ENCODE results near the gene MAST4. TPM values are rescaled to one million over a fixed set of nuclear protein-coding genes. Genes with fewer than 3 reads are reported as not detected.

The MAST4 gene
- total RNA-seq, 1 experiment from 2014 or later, result 26.5 TPM

DNA sequence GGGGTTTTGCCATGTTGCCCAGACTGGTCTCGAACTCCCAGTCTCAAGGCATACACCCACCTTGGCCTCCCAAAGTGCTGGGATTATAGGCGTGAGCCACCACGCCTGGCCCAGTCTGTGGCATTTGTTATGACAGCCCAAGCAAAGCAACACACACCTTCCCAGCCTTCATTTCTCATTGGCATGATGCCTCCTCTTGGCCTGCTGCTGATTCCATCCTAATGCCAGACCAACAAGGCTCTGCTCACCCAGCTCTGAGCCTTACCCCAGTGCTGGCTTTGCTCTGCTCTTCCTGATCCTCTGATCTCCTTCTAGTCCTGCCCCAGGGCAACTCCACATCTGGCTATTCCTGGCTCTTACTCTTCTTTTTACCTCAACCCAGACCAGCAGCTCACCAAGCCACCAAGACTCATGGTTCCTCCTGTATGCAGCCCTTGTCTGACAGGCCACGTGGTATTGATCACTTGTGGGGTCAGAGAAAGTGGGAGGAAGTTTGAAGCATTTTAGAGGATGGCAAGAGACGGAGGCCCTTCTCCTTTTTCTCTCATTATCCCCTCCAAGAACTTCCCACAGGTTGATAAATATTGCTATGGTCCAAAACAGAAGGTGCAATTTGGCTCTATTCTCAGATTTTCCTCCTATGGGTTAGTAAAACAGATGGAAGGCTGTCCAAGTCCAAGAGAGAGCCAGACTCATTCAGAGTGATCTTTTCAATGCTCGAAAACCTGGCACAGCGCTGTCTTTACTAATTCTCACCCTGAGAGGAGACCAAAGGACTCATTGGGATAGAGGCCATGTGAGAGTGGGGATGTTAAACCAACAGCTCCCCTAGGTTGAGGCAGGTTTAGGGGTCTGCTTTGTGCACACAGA, 599.4 kb downstream of the MAST4 start:
- DNase-seq (ENCODE audit: unreplicated experiment), result no peak
- ChIA-PET POLR2A (no interaction called here), CTCF (interaction anchor here (0.6 to 1.1 kb wide), 4 partner anchors 15 to 38 kb away, joined by 3 to 9 read pairs (median 4); no protein-coding TSS in a partner anchor)
- H3K9me3 Mint-ChIP-seq (ENCODE audit: unreplicated experiment), result no peaks in the 10 kb centered on the region
- no peak for TF ChIP-seq CTCF (IDR thresholded peaks at IDR 0.05; ENCODE audit: unreplicated experiment)
- BruUV-seq (replicated peaks), result no TSS peak
- H3K4me1 Mint-ChIP-seq (ENCODE audit: insufficient read depth, unreplicated experiment), result peaks cover 12% of the 10 kb centered on the region
- no peak overlapping the region for H3K4me3 Mint-ChIP-seq (ENCODE audit: unreplicated experiment)
- no peak overlapping the region for H3K27ac Mint-ChIP-seq (ENCODE audit: low read depth, unreplicated experiment)
- H3K36me3 Mint-ChIP-seq (ENCODE audit: insufficient read depth, unreplicated experiment), result no peaks in the 10 kb centered on the region
- intact Hi-C loops (cut with micrococcal nuclease), result no loop called here
- H3K27me3 Mint-ChIP-seq (ENCODE audit: insufficient read depth, unreplicated experiment), result no peaks in the 10 kb centered on the region

- TF ChIP-seq CTCF (IDR thresholded peaks at IDR 0.05; ENCODE audit: unreplicated experiment), result no peak
- ChIA-PET POLR2A (no interaction called here), CTCF (interaction anchor here (0.6 to 0.9 kb wide), 3 partner anchors 30 to 431 kb away, joined by 3 to 9 read pairs (median 5); no protein-coding TSS in a partner anchor)
- H3K4me1 Mint-ChIP-seq (ENCODE audit: insufficient read depth, unreplicated experiment), result peaks cover 12% of the 10 kb centered on the region
- no peaks in the 10 kb centered on the region for H3K36me3 Mint-ChIP-seq (ENCODE audit: insufficient read depth, unreplicated experiment)
- no peak within 1 kb of the TSS for H3K27ac Mint-ChIP-seq (ENCODE audit: low read depth, unreplicated experiment)
- BruUV-seq (replicated peaks), result no TSS peak
- H3K27me3 Mint-ChIP-seq (ENCODE audit: insufficient read depth, unreplicated experiment), result no peaks in the 10 kb centered on the region
- no peak for DNase-seq (ENCODE audit: unreplicated experiment)
- H3K9me3 Mint-ChIP-seq (ENCODE audit: unreplicated experiment), result peaks cover 7% of the 10 kb centered on the region
- intact Hi-C loops (cut with micrococcal nuclease), result no loop called here
- no peak within 1 kb of the TSS for H3K4me3 Mint-ChIP-seq (ENCODE audit: unreplicated experiment)
These were observed 600.4 kb downstream of the MAST4 start, which contains the start of gene CD180 for GRCh38 chr5:67196537-67197059. Gene CD180 (minus strand): TSS chr5:67196799. CDS start chr5:67196641, 158 bp downstream.

GRCh38 chr5:67197536-67197935, 601.3 kb downstream of the MAST4 start:
- no peaks in the 10 kb centered on the region for H3K36me3 Mint-ChIP-seq (ENCODE audit: insufficient read depth, unreplicated experiment)
- no peaks in the 10 kb centered on the region for H3K27me3 Mint-ChIP-seq (ENCODE audit: insufficient read depth, unreplicated experiment)
- no peak for DNase-seq (ENCODE audit: unreplicated experiment)
- intact Hi-C loops (cut with micrococcal nuclease), result no loop called here
- POLR2A ChIA-PET, result interaction anchor here (0.7 kb wide), 1 partner anchor 14 kb away, joined by 3 read pairs; no protein-coding TSS in a partner anchor
- H3K9me3 Mint-ChIP-seq (ENCODE audit: unreplicated experiment), result peaks cover 7% of the 10 kb centered on the region
- CTCF ChIA-PET, result interaction anchor here (0.9 kb wide), 1 partner anchor 31 kb away, joined by 3 read pairs; no protein-coding TSS in a partner anchor
- no peak overlapping the region for H3K4me3 Mint-ChIP-seq (ENCODE audit: unreplicated experiment)
- H3K27ac Mint-ChIP-seq (ENCODE audit: low read depth, unreplicated experiment), result no peak overlapping the region
- peaks cover 12% of the 10 kb centered on the region for H3K4me1 Mint-ChIP-seq (ENCODE audit: insufficient read depth, unreplicated experiment)
- TF ChIP-seq CTCF (IDR thresholded peaks at IDR 0.05; ENCODE audit: unreplicated experiment), result no peak
- no TSS peak for BruUV-seq (replicated peaks)

DNA sequence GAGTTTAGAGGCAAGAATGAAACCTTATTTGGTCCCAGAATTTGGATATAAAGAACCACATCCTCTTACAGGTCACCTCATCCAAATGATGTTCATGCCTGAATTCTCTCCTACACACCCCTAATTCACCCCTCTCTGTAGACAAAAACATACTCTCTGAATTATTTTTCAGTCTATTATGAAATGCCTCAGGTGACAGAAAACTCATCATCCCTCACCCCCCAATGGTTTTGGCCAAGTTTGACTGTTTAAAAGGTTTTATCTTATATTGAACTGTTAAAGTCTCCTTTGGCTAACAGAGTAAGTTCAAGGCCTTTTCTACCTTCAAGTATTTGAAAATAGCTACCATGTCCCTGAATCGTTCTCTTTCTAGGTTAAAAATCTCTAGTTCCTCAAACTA, 602.7 kb downstream of the MAST4 start:
- intact Hi-C loops (cut with micrococcal nuclease), result no loop called here
- H3K27me3 Mint-ChIP-seq (ENCODE audit: insufficient read depth, unreplicated experiment), result no peaks in the 10 kb centered on the region
- H3K9me3 Mint-ChIP-seq (ENCODE audit: unreplicated experiment), result peaks cover 7% of the 10 kb centered on the region
- H3K4me3 Mint-ChIP-seq (ENCODE audit: unreplicated experiment), result no peak overlapping the region
- H3K36me3 Mint-ChIP-seq (ENCODE audit: insufficient read depth, unreplicated experiment), result no peaks in the 10 kb centered on the region
- no peak for DNase-seq (ENCODE audit: unreplicated experiment)
- peaks cover 12% of the 10 kb centered on the region for H3K4me1 Mint-ChIP-seq (ENCODE audit: insufficient read depth, unreplicated experiment)
- no peak for TF ChIP-seq CTCF (IDR thresholded peaks at IDR 0.05; ENCODE audit: unreplicated experiment)
- ChIA-PET POLR2A (no interaction called here), CTCF (interaction anchor here (1.5 kb wide), 1 partner anchor 32 kb away, joined by 3 read pairs; no protein-coding TSS in a partner anchor)
- no peak overlapping the region for H3K27ac Mint-ChIP-seq (ENCODE audit: low read depth, unreplicated experiment)
- BruUV-seq (replicated peaks), result no TSS peak
